Adrenal gland (tissue), 12 donors: ENCODE measurements around the gene THSD4. TPM values are rescaled to one million over a fixed set of nuclear protein-coding genes. Genes with fewer than 3 reads are reported as not detected.

Experiments used
- DNase-seq, 7 donors: peaks; one replicate each; pipeline ENCODE4 v3.0.0-alpha.2; 2019 to 2020
- H3K27ac ChIP-seq, 5 donors: fragments of 200-600 bp; sonication (generic) in 4 of 5; 1 replicate in 3 of 5; 2 replicates in 2 of 5; pipeline versions ENCODE4 v1.5.1 to v1.8.0; 2016 to 2020; ENCODE audit warnings: mild to moderate bottlenecking in 1 of 5
- H3K27me3 ChIP-seq: fragments of 200-600 bp; 2 replicates; pipeline ENCODE4 v1.8.0; 2021
- H3K36me3 ChIP-seq, 2 donors: fragments of 200-600 bp; replicated peaks in 1 of 2; 1 replicate in 1 of 2; 2 replicates in 1 of 2; pipeline versions ENCODE4 v1.5.1 to v1.8.0; 2018 to 2022
- H3K4me1 ChIP-seq, 2 donors: fragments of 200-600 bp; replicated peaks in 1 of 2; 1 replicate in 1 of 2; 2 replicates in 1 of 2; pipeline versions ENCODE4 v1.5.1 to v1.8.0; 2018 to 2021
- H3K4me3 ChIP-seq, 4 donors: fragments of 200-600 bp; sonication (generic) in 3 of 4; one replicate each; pipeline ENCODE4 v1.5.1; 2016 to 2018
- H3K9me3 ChIP-seq, 3 donors: fragments of 200-600 bp; sonication (generic) in 1 of 3; replicated peaks in 1 of 3; 1 replicate in 2 of 3; 2 replicates in 1 of 3; pipeline versions ENCODE4 v1.5.1 to v1.8.0; 2016 to 2021
- CTCF ChIP-seq, 6 experiments: fragments of 450-650 bp in 4 of 6; fragments of 200-600 bp in 2 of 6; sonication (generic) in 1 of 6; IDR thresholded peaks; 1 replicate in 5 of 6; 2 replicates in 1 of 6; pipeline versions ENCODE4 v1.5.1 to v1.8.0; 2016 to 2021; ENCODE audit warnings: antibody characterized with exemption in 6 of 6, mild to moderate bottlenecking in 2 of 6, moderate library complexity in 1 of 6
- POLR2A ChIP-seq, 2 donors: fragments of 450-650 bp; IDR thresholded peaks; one replicate each; pipeline ENCODE4 v1.6.1; 2017; ENCODE audit warnings: antibody characterized with exemption in 2 of 2, mild to moderate bottlenecking in 2 of 2, moderate library complexity in 1 of 2
- WGBS, 4 donors: extraction: QIAGEN DNeasy Blood & Tissue Kit in 2 of 4; methylation state at CpG; one replicate each; pipeline versions ENCODE4 v1.1.5 to v1.1.7; 2013 to 2017; 5-methylcytosine and 5-hydroxymethylcytosine counted together
- intact Hi-C, 2 donors: fragments of 100-400 bp; cut with DNase I; formaldehyde crosslinking; loops; one replicate each; pipeline versions ENCODE4 v1.14.1 to v1.15.0; 2022 to 2023
- polyA plus RNA-seq, 3 donors: library from polyadenylated mRNA; stranded (reverse); fragments of 200-250 nt in 2 of 3; fragments of 350-450 nt in 1 of 3; fragmentation: Illumina TruSeq in 1 of 3; extraction: RNeasy Lipid Tissue Mini Kit (QIAGEN cat#74804) in 1 of 3; gene quantifications; one replicate each; pipeline ENCODE4 v1.2.3, GENCODE V29; 2013 to 2014
- total RNA-seq, 9 donors: library from RNA; depleted of rRNA in 4 of 9; stranded (reverse); fragments of >200 nt in 4 of 9; fragments of 120-200 nt in 1 of 9; fragmentation: NEBNext Ultra II Directional in 1 of 9; extraction: Animal tissue kit (Norgen Biotek cat#: 25700) in 1 of 9; gene quantifications; one replicate each; pipeline versions ENCODE4 v1.1.0 to v1.2.4, GENCODE V29; 2013 to 2023
- donor health status: healthy with polysubstance abuse.
- donor health status: Bipolar disorder and iron deficiency.
- donor health status: DM: yes; HTN: yes; CAD: no.
- donor health status: DM: no; HTN: no; CAD: no.
- donor health status: DM: no; HTN: no; CAD: no.
- donor health status: DM: yes; HTN: yes; CAD: no.

Gene THSD4
- total and polyA plus RNA-seq, 12 donors = 5.3 to 53.2 (median 23.2) TPM

GRCh38 chr15:71597637-71598036, 482.4 kb downstream of the THSD4 start:
- Histone ChIP-seq H3K27me3 (no peaks in the 10 kb centered on the region), H3K9me3 (no peaks in the 10 kb centered on the region), H3K27ac (peak overlapping the region in 1 of 5 donors; percentile 54), H3K36me3 (no peaks in the 10 kb centered on the region), H3K4me3 (no peak overlapping the region), H3K4me1 (peaks cover 0 to 15% of the 10 kb centered on the region in 2 donors)
- 89 to 94% (median 90%) methylated on average over 5 to 8 of the region's 8 CpGs for WGBS, 4 donors
- intact Hi-C loops = loop anchor here in 1 of 2 donors (10.0 kb wide), 1 partner anchor 63 kb away; no protein-coding TSS in a partner anchor
- TF ChIP-seq CTCF (IDR thresholded peaks at IDR 0.05) = no peak
- no peak for TF ChIP-seq POLR2A (IDR thresholded peaks at IDR 0.05)
- no peak for DNase-seq

- Histone ChIP-seq H3K36me3 (no peaks in the 10 kb centered on the region), H3K27ac (no peak overlapping the region)
- no peak for DNase-seq
These were observed 483.5 kb downstream of the THSD4 start for GRCh38 chr15:71598741-71599140.

GRCh38 chr15:71599418-71600151, 484.3 kb downstream of the THSD4 start:
- no peaks in the 10 kb centered on the region for H3K36me3 ChIP-seq
- no peak overlapping the region for H3K4me3 ChIP-seq
- intact Hi-C loops = loop anchor here in 1 of 2 donors (10.0 kb wide), 1 partner anchor 65 kb away; no protein-coding TSS in a partner anchor
- H3K9me3 ChIP-seq = no peaks in the 10 kb centered on the region
- H3K4me1 ChIP-seq = peaks cover 0 to 15% of the 10 kb centered on the region in 2 donors
- TF ChIP-seq POLR2A (IDR thresholded peaks at IDR 0.05) (no peak), CTCF (IDR thresholded peaks at IDR 0.05) (no peak)
- H3K27ac ChIP-seq = peak overlapping the region in 1 of 5 donors; percentile 20
- peak in 3 of 7 donors; percentile 20 to 31 (median 27) for DNase-seq
- no peaks in the 10 kb centered on the region for H3K27me3 ChIP-seq
- 68 to 70% (median 69%) methylated on average over 9 of the region's 9 CpGs for WGBS, 4 donors

More at GRCh38 chr15:71598741-71599140, 483.5 kb downstream of the THSD4 start:
- Histone ChIP-seq H3K4me3 (no peak overlapping the region), H3K27me3 (no peaks in the 10 kb centered on the region), H3K9me3 (no peaks in the 10 kb centered on the region), H3K4me1 (peaks cover 0 to 15% of the 10 kb centered on the region in 2 donors)
- 88 to 97% (median 93%) methylated on average over 6 of the region's 6 CpGs for WGBS, 4 donors
- TF ChIP-seq POLR2A (IDR thresholded peaks at IDR 0.05) = no peak
- TF ChIP-seq CTCF (IDR thresholded peaks at IDR 0.05) = no peak
- intact Hi-C loops = loop anchor here in 1 of 2 donors (10.0 kb wide), 1 partner anchor 64 kb away; no protein-coding TSS in a partner anchor

GRCh38 chr15:71600237-71600636, 485.0 kb downstream of the THSD4 start:
- no peaks in the 10 kb centered on the region for H3K9me3 ChIP-seq
- intact Hi-C loops = no loop called here
- peaks cover 0 to 15% of the 10 kb centered on the region in 2 donors for H3K4me1 ChIP-seq
- TF ChIP-seq POLR2A (IDR thresholded peaks at IDR 0.05) = no peak
- TF ChIP-seq CTCF (IDR thresholded peaks at IDR 0.05) = no peak
- H3K4me3 ChIP-seq = no peak overlapping the region
- no peak for DNase-seq
- no peaks in the 10 kb centered on the region for H3K27me3 ChIP-seq
- no peaks in the 10 kb centered on the region for H3K36me3 ChIP-seq
- no peak overlapping the region for H3K27ac ChIP-seq
- 62 to 90% (median 73%) methylated on average over 1 of the region's 1 CpG for whole genome bisulfite sequencing, 4 donors
